ENCODE data around the gene MBNL1. TPM values are rescaled to one million over a fixed set of nuclear protein-coding genes. Genes with fewer than 3 reads are reported as not detected.

MBNL1 gene
- total RNA-seq, 1 experiment from 2014 or later, result 200 TPM

DNA sequence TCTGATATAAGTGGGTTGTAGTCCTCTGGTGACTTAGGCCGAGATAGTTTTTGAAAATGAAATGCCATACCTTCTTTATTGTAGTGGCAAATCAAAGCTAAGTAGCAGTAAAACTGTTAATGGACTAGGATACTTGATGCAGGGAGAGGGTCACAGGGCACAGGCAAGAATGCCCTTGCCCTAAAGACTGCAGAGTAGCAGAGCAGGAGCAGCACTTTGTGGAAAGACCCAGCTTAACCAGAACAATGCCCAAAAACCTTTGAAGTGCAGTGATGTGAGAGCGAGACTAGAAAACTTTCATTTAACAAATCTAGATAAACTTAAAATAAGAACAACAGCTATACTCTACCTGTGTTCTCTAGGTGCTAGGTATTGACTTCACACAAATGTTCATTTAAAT lies 121.9 kb downstream of the MBNL1 start:
- no peak overlapping the region for H3K27ac ChIP-seq (ENCODE audit: low read depth, low read length)
- peaks cover 5 to 16% of the 10 kb centered on the region in 2 experiments; a peak in 3 of 4 replicates for H3K4me1 ChIP-seq (ENCODE audit: control insufficient read depth in 1 of 2, insufficient read depth in 2 of 2, low read length in 2 of 2)
- ChIA-PET POLR2A (no interaction called here), RAD21 (ENCODE audit: low non-redundant PET in 1 of 2, low total read pairs in 2 of 2, uncharacterized antibody in 2 of 2, unreplicated experiment in 2 of 2) (no interaction called here), CTCF (no interaction called here)
- no peak overlapping the region for H3K9ac ChIP-seq (ENCODE audit: low read length)
- H3K4me3 ChIP-seq (replicated peaks in 1 of 2; ENCODE audit: low read depth in 1 of 2, low read length in 2 of 2), result no peak overlapping the region
- H3K9me2 ChIP-seq (ENCODE audit: insufficient read depth), result 0 out of 2 replicates have a peak, but pooled peaks cover 3% of the 10 kb centered on the region
- H3K9me3 ChIP-seq (ENCODE audit: control insufficient read depth in 1 of 2, insufficient read depth in 1 of 2, low read depth in 1 of 2, low read length in 2 of 2), result no peaks in the 10 kb centered on the region
- no peaks in the 10 kb centered on the region for H3K27me3 ChIP-seq (ENCODE audit: insufficient read depth, low read length)
- DNase-seq (ENCODE audit: low read depth, low spot score) (no peak), ATAC-seq (no peak)
- no peak overlapping the region for H3K4me2 ChIP-seq (ENCODE audit: low read length)
- BruUV-seq (replicated peaks), result no TSS peak
- H2AFZ ChIP-seq (ENCODE audit: low read depth, low read length, poor library complexity, severe bottlenecking), result no peak overlapping the region
- intact Hi-C loops (cut with micrococcal nuclease), result no loop called here
- H4K20me1 ChIP-seq (ENCODE audit: insufficient read depth), result no peaks in the 10 kb centered on the region; the same call in 1 of the 2 replicates
- no peaks in the 10 kb centered on the region; a peak in 1 of 4 replicates for H3K36me3 ChIP-seq (ENCODE audit: control insufficient read depth in 1 of 2, insufficient read depth in 2 of 2, low read length in 2 of 2)
- TF ChIP-seq, protein P1, sequence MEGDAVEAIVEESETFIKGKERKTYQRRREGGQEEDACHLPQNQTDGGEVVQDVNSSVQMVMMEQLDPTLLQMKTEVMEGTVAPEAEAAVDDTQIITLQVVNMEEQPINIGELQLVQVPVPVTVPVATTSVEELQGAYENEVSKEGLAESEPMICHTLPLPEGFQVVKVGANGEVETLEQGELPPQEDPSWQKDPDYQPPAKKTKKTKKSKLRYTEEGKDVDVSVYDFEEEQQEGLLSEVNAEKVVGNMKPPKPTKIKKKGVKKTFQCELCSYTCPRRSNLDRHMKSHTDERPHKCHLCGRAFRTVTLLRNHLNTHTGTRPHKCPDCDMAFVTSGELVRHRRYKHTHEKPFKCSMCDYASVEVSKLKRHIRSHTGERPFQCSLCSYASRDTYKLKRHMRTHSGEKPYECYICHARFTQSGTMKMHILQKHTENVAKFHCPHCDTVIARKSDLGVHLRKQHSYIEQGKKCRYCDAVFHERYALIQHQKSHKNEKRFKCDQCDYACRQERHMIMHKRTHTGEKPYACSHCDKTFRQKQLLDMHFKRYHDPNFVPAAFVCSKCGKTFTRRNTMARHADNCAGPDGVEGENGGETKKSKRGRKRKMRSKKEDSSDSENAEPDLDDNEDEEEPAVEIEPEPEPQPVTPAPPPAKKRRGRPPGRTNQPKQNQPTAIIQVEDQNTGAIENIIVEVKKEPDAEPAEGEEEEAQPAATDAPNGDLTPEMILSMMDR (IDR thresholded peaks at IDR 0.05 in 2 of 3, conservative IDR thresholded peaks at IDR 0.05 in 1 of 3; ENCODE audit: borderline replicate concordance in 1 of 3, insufficient read depth in 1 of 3, low read depth in 2 of 3, low read length in 2 of 3), result no peak
- TF ChIP-seq JUND (IDR thresholded peaks at IDR 0.05) (no peak), CEBPB (IDR thresholded peaks at IDR 0.05; ENCODE audit: low read depth) (no peak), EZH2phosphoT487 (IDR thresholded peaks at IDR 0.05; ENCODE audit: borderline replicate concordance) (no peak), EZH2 (IDR thresholded peaks at IDR 0.05) (no peak), SIN3A (IDR thresholded peaks at IDR 0.05; ENCODE audit: low read depth) (no peak), CBX3 (IDR thresholded peaks at IDR 0.05; ENCODE audit: low read depth) (no peak), SRF (IDR thresholded peaks at IDR 0.05; ENCODE audit: low read depth) (no peak), TCF7L2 (IDR thresholded peaks at IDR 0.05; ENCODE audit: borderline replicate concordance, extremely low read depth, insufficient read depth, insufficient read length) (no peak), ZNF274 (IDR thresholded peaks at IDR 0.05; ENCODE audit: low read depth, low read length) (no peak), FOSL1 (IDR thresholded peaks at IDR 0.05; ENCODE audit: low read depth) (no peak), ELF1 (IDR thresholded peaks at IDR 0.05; ENCODE audit: borderline replicate concordance, low read depth) (no peak), POLR2A (IDR thresholded peaks at IDR 0.05; ENCODE audit: borderline replicate concordance, extremely low read depth, insufficient read depth, insufficient read length) (no peak)
- TF ChIP-seq, protein P2, sequence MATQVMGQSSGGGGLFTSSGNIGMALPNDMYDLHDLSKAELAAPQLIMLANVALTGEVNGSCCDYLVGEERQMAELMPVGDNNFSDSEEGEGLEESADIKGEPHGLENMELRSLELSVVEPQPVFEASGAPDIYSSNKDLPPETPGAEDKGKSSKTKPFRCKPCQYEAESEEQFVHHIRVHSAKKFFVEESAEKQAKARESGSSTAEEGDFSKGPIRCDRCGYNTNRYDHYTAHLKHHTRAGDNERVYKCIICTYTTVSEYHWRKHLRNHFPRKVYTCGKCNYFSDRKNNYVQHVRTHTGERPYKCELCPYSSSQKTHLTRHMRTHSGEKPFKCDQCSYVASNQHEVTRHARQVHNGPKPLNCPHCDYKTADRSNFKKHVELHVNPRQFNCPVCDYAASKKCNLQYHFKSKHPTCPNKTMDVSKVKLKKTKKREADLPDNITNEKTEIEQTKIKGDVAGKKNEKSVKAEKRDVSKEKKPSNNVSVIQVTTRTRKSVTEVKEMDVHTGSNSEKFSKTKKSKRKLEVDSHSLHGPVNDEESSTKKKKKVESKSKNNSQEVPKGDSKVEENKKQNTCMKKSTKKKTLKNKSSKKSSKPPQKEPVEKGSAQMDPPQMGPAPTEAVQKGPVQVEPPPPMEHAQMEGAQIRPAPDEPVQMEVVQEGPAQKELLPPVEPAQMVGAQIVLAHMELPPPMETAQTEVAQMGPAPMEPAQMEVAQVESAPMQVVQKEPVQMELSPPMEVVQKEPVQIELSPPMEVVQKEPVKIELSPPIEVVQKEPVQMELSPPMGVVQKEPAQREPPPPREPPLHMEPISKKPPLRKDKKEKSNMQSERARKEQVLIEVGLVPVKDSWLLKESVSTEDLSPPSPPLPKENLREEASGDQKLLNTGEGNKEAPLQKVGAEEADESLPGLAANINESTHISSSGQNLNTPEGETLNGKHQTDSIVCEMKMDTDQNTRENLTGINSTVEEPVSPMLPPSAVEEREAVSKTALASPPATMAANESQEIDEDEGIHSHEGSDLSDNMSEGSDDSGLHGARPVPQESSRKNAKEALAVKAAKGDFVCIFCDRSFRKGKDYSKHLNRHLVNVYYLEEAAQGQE (IDR thresholded peaks at IDR 0.05; ENCODE audit: low read depth), result no peak
- TF ChIP-seq, protein P3, sequence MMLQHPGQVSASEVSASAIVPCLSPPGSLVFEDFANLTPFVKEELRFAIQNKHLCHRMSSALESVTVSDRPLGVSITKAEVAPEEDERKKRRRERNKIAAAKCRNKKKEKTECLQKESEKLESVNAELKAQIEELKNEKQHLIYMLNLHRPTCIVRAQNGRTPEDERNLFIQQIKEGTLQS (IDR thresholded peaks at IDR 0.05), result no peak
- peaks cover 97% of the 10 kb centered on the region for H3K79me2 ChIP-seq (ENCODE audit: insufficient read depth, low read length)
